ENCODE results near the gene RUVBL1. TPM values are rescaled to one million over a fixed set of nuclear protein-coding genes. Genes with fewer than 3 reads are reported as not detected.

RUVBL1 gene
- total and polyA plus RNA-seq, 10 of the 15 experiments (the other 5 are each of a cell fraction or from before 2014, with no cell fraction given): 15.2 to 142 (median 84.2) TPM

DNA sequence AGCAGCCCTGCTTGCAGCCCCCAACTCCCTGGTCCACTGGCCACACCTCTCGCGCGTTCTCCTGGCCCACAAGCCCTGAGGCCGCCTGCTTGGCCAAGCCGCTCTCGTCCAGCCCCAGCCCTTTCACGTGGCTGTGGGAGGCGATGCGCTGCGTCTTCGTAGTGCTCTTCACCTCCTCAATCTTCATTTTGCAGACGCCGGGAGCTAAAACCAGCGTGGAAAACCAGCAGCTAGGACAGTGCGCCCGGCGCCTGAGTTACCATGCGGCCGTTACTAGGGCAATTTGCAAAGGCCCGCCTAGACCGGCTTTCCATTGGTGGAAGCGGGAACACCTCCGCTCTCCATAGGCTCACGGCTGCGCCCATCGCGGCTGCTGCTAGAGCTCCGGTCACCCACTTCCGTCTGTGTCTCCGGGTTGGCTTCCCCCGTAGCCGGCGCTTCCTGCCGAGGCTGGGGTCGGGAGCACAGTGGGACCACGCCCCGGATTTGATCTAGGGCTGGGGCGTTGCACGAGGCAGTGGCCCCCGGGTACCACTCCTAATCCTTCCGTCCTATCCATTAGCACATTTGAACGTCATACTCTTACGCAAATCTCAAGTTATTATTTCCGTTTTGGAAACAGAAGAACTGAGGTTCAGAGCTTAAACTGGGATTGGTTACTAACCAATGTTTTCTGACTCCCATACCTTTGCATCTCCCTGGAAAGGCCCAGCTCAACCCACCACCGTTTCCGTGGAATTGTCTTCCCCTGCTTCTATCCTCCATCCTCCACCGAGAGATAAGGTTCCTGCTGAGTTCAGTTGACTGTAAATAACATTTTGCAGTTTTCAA lies at the start of gene RUVBL1 (continued):
- TF ChIP-seq, protein P1, sequence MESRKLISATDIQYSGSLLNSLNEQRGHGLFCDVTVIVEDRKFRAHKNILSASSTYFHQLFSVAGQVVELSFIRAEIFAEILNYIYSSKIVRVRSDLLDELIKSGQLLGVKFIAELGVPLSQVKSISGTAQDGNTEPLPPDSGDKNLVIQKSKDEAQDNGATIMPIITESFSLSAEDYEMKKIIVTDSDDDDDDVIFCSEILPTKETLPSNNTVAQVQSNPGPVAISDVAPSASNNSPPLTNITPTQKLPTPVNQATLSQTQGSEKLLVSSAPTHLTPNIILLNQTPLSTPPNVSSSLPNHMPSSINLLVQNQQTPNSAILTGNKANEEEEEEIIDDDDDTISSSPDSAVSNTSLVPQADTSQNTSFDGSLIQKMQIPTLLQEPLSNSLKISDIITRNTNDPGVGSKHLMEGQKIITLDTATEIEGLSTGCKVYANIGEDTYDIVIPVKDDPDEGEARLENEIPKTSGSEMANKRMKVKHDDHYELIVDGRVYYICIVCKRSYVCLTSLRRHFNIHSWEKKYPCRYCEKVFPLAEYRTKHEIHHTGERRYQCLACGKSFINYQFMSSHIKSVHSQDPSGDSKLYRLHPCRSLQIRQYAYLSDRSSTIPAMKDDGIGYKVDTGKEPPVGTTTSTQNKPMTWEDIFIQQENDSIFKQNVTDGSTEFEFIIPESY (IDR thresholded peaks at IDR 0.05): no peak
- TF ChIP-seq ATF7 (IDR thresholded peaks at IDR 0.05; ENCODE audit: low read depth) (peak; percentile 89), CBX3 (IDR thresholded peaks at IDR 0.05; ENCODE audit: borderline replicate concordance, low read depth) (no peak), CBX5 (IDR thresholded peaks at IDR 0.05; ENCODE audit: low read depth) (no peak; the same call in 1 of the 2 replicates), MEF2B (IDR thresholded peaks at IDR 0.05; ENCODE audit: partially characterized antibody, poor library complexity, severe bottlenecking) (peak; percentile 34), SP1 (IDR thresholded peaks at IDR 0.05; ENCODE audit: low read depth, low read length) (peak; percentile 99), ZSCAN29 (IDR thresholded peaks at IDR 0.05) (no peak), FOS (IDR thresholded peaks at IDR 0.05; ENCODE audit: borderline replicate concordance, extremely low read depth, insufficient read length) (peak; percentile 94), RCOR1 (conservative IDR thresholded peaks at IDR 0.05; ENCODE audit: low read depth, low read length) (0 out of 2 replicates have a peak, but pooled peaks have one; percentile 73), IRF4 (IDR thresholded peaks at IDR 0.05; ENCODE audit: low read depth, low read length) (peak; percentile 27; the same call in 1 of the 2 replicates), TCF3 (IDR thresholded peaks at IDR 0.05; ENCODE audit: borderline replicate concordance, insufficient read depth, low read depth, low read length) (no peak), JUNB (IDR thresholded peaks at IDR 0.05) (no peak), STAT1 (conservative IDR thresholded peaks at IDR 0.05) (peak; percentile 92; the same call in 1 of the 2 replicates), ZNF207 (IDR thresholded peaks at IDR 0.05; ENCODE audit: borderline replicate concordance) (peak; percentile 85; the same call in 1 of the 2 replicates), CREB1 (IDR thresholded peaks at IDR 0.05; ENCODE audit: low read depth) (peak; percentile 97), SREBF1 (IDR thresholded peaks at IDR 0.05; ENCODE audit: low read length) (peak; percentile 94), SMAD1 (IDR thresholded peaks at IDR 0.05; ENCODE audit: low read depth, partially characterized antibody) (no peak), MYB (IDR thresholded peaks at IDR 0.05; ENCODE audit: borderline replicate concordance, low read depth, low read length) (no peak)
- TF ChIP-seq, protein P2, sequence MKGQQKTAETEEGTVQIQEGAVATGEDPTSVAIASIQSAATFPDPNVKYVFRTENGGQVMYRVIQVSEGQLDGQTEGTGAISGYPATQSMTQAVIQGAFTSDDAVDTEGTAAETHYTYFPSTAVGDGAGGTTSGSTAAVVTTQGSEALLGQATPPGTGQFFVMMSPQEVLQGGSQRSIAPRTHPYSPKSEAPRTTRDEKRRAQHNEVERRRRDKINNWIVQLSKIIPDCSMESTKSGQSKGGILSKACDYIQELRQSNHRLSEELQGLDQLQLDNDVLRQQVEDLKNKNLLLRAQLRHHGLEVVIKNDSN (IDR thresholded peaks at IDR 0.05; ENCODE audit: borderline replicate concordance, extremely low read length, insufficient read depth, low read depth, low read length): no peak
- TF ChIP-seq, protein P3, sequence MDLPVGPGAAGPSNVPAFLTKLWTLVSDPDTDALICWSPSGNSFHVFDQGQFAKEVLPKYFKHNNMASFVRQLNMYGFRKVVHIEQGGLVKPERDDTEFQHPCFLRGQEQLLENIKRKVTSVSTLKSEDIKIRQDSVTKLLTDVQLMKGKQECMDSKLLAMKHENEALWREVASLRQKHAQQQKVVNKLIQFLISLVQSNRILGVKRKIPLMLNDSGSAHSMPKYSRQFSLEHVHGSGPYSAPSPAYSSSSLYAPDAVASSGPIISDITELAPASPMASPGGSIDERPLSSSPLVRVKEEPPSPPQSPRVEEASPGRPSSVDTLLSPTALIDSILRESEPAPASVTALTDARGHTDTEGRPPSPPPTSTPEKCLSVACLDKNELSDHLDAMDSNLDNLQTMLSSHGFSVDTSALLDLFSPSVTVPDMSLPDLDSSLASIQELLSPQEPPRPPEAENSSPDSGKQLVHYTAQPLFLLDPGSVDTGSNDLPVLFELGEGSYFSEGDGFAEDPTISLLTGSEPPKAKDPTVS (IDR thresholded peaks at IDR 0.05; ENCODE audit: low read depth, low read length): no peak; the same call in 1 of the 2 replicates
- TF ChIP-seq, protein P4, sequence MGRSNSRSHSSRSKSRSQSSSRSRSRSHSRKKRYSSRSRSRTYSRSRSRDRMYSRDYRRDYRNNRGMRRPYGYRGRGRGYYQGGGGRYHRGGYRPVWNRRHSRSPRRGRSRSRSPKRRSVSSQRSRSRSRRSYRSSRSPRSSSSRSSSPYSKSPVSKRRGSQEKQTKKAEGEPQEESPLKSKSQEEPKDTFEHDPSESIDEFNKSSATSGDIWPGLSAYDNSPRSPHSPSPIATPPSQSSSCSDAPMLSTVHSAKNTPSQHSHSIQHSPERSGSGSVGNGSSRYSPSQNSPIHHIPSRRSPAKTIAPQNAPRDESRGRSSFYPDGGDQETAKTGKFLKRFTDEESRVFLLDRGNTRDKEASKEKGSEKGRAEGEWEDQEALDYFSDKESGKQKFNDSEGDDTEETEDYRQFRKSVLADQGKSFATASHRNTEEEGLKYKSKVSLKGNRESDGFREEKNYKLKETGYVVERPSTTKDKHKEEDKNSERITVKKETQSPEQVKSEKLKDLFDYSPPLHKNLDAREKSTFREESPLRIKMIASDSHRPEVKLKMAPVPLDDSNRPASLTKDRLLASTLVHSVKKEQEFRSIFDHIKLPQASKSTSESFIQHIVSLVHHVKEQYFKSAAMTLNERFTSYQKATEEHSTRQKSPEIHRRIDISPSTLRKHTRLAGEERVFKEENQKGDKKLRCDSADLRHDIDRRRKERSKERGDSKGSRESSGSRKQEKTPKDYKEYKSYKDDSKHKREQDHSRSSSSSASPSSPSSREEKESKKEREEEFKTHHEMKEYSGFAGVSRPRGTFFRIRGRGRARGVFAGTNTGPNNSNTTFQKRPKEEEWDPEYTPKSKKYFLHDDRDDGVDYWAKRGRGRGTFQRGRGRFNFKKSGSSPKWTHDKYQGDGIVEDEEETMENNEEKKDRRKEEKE (IDR thresholded peaks at IDR 0.05): no peak
- TF ChIP-seq, protein P5, sequence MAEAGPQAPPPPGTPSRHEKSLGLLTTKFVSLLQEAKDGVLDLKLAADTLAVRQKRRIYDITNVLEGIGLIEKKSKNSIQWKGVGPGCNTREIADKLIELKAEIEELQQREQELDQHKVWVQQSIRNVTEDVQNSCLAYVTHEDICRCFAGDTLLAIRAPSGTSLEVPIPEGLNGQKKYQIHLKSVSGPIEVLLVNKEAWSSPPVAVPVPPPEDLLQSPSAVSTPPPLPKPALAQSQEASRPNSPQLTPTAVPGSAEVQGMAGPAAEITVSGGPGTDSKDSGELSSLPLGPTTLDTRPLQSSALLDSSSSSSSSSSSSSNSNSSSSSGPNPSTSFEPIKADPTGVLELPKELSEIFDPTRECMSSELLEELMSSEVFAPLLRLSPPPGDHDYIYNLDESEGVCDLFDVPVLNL (IDR thresholded peaks at IDR 0.05; ENCODE audit: low read depth, low read length): 0 out of 2 replicates have a peak, but pooled peaks have one; percentile 32
